Heart left ventricle (tissue), 16 donors: ENCODE results near the gene NOP56. TPM values are rescaled to one million over a fixed set of nuclear protein-coding genes. Genes with fewer than 3 reads are reported as not detected.

ENCODE experiments used
- ATAC-seq, 4 donors: fragments of 200-7000 bp; cut with Tn5 transposase; one replicate each; pipeline ENCODE4 v1.9.1; 2020 to 2022; ENCODE audit warnings: moderate library complexity in 4 of 4, mild to moderate bottlenecking in 3 of 4, moderate number of reproducible peaks in 1 of 4
- DNase-seq, 5 donors: peaks; one replicate each; pipeline ENCODE4 v3.0.0-alpha.2; 2020
- H3K27ac ChIP-seq, 12 donors: fragments of 200-600 bp; sonication (generic) in 4 of 12; one replicate each; pipeline versions ENCODE4 v1.5.0 to v1.8.0; 2016 to 2022; ENCODE audit warnings: mild to moderate bottlenecking in 2 of 12
- H3K27me3 ChIP-seq, 9 donors: fragments of 200-600 bp; sonication (generic) in 2 of 9; one replicate each; pipeline versions ENCODE4 v1.5.1 to v1.8.0; 2016 to 2022; ENCODE audit warnings: mild to moderate bottlenecking in 3 of 9
- H3K36me3 ChIP-seq, 9 donors: fragments of 200-600 bp; sonication (generic) in 2 of 9; one replicate each; pipeline versions ENCODE4 v1.5.0 to v1.8.0; 2018 to 2022; ENCODE audit warnings: mild to moderate bottlenecking in 2 of 9
- H3K4me1 ChIP-seq, 12 donors: fragments of 200-600 bp; sonication (generic) in 4 of 12; one replicate each; pipeline versions ENCODE4 v1.5.0 to v1.8.0; 2016 to 2022; ENCODE audit warnings: mild to moderate bottlenecking in 3 of 12
- H3K4me3 ChIP-seq, 12 donors: fragments of 200-600 bp; sonication (generic) in 4 of 12; one replicate each; pipeline versions ENCODE4 v1.5.0 to v1.8.0; 2017 to 2022; ENCODE audit warnings: mild to moderate bottlenecking in 9 of 12, moderate library complexity in 4 of 12
- H3K9me3 ChIP-seq, 12 donors: fragments of 200-600 bp; sonication (generic) in 4 of 12; one replicate each; pipeline versions ENCODE4 v1.5.0 to v1.8.0; 2016 to 2022; ENCODE audit warnings: mild to moderate bottlenecking in 1 of 12
- POLR2A ChIP-seq, 2 donors: fragments of 450-650 bp; IDR thresholded peaks; one replicate each; pipeline ENCODE4 v1.6.1; 2017; ENCODE audit warnings: antibody characterized with exemption in 2 of 2, mild to moderate bottlenecking in 2 of 2, moderate library complexity in 2 of 2
- WGBS, 4 donors: extraction: QIAGEN DNeasy Blood & Tissue Kit in 2 of 4; methylation state at CpG; one replicate each; pipeline versions ENCODE4 v1.1.5 to v1.1.7; 2013 to 2018; 5-methylcytosine and 5-hydroxymethylcytosine counted together
- intact Hi-C, 10 donors: fragments of 100-400 bp; cut with DNase I; formaldehyde crosslinking; loops; one replicate each; pipeline versions ENCODE4 v1.11.1 to v1.14.2; 2022
- polyA plus RNA-seq, 2 donors: library from polyadenylated mRNA; stranded (reverse); fragments of 200-250 nt; gene quantifications; one replicate each; pipeline ENCODE4 v1.2.3, GENCODE V29; 2013
- total RNA-seq, 9 donors: library from RNA; depleted of rRNA in 2 of 9; stranded (reverse); fragments of >200 nt in 2 of 9; fragmentation: NEBNext Ultra II Directional in 3 of 9; extraction: Animal tissue kit (Norgen Biotek cat#: 25700) in 3 of 9; gene quantifications; one replicate each; pipeline versions ENCODE4 v1.1.0 to v1.2.4, GENCODE V29; 2016 to 2023
- TF ChIP-seq, protein P1 (sequence below), 12 donors: fragments of 200-600 bp; sonication (generic) in 4 of 12; IDR thresholded peaks; one replicate each; pipeline versions ENCODE4 v1.5.0 to v1.8.0; 2018 to 2022; ENCODE audit warnings: antibody characterized with exemption in 12 of 12, mild to moderate bottlenecking in 5 of 12
- donor health status: ischemic (EF 13 %, LVEDD 7.1; RV severe dilation, severe dysfunction).
- donor health status: healthy with polysubstance abuse.
- donor health status: DM: no; HTN: yes; CAD: no.
- donor health status: DM: no; HTN: no; CAD: no.
- donor health status: ischemic (EF 25% LVEDD 6.9; RV normal size, moderate dysfunction).
- donor health status: ischemic (EF 25% LVEDD 5.7; RV mildly dilated, moderate dysfunction).
- donor health status: healthy.
- donor health status: DM: yes; HTN: yes; CAD: no.
- donor health status: ischemic (EF 35%, LVEDD 5.7; RV mildly dilated, moderate dysfunction).
- donor health status: nonischemic (EF 11% LVEDD 7.7; RV severe dilation, severe dysfunction).
- donor health status: DM: yes; HTN: yes; CAD: no.
- donor health status: PGD.
- donor health status: ischemic (EF 29% LVEDD 5.4; RV normal size, mild dysfunction).
- donor health status: nonischemic (EF 23%, LVEDD 6.1; RV moderate dilation, normal function).

NOP56 gene
- total and polyA plus RNA-seq, 11 donors: 24.6 to 78.8 (median 51.0) TPM

DNA sequence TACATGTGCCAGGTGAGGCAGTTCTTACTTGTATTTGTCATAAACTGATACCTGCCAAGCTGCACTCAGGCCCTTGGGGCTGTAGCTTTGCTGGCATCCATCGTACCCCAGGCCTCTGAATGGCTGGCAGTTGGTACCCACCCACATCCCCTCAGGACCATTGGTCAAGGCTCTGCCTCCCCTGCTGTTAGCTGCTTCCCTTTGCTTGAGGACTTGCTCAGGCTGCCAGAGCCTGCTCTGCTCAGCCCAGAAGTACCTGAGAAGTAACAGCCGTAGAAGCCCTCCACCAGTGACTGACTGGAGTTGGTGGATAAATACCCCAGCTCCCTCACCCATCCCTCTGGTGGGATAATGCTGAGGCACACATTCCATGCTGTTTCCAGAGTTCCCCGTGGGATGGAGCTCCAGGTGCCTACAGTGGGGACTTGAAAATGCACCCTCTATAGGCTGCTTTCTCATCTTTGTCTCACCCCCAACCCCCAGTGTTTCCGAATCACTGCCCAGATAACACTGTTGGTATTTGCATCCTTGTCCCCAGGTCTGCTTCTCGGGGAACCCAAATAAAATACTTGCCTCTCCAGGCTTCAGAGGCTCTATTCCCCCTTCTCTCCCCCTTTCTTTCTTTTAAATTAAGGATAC is 47.5 kb downstream of the NOP56 start:
- no peak overlapping the region for H3K4me3 ChIP-seq
- WGBS, 4 donors: 79 to 90% (median 85%) methylated on average over 5 of the region's 5 CpGs
- TF ChIP-seq, protein P1, sequence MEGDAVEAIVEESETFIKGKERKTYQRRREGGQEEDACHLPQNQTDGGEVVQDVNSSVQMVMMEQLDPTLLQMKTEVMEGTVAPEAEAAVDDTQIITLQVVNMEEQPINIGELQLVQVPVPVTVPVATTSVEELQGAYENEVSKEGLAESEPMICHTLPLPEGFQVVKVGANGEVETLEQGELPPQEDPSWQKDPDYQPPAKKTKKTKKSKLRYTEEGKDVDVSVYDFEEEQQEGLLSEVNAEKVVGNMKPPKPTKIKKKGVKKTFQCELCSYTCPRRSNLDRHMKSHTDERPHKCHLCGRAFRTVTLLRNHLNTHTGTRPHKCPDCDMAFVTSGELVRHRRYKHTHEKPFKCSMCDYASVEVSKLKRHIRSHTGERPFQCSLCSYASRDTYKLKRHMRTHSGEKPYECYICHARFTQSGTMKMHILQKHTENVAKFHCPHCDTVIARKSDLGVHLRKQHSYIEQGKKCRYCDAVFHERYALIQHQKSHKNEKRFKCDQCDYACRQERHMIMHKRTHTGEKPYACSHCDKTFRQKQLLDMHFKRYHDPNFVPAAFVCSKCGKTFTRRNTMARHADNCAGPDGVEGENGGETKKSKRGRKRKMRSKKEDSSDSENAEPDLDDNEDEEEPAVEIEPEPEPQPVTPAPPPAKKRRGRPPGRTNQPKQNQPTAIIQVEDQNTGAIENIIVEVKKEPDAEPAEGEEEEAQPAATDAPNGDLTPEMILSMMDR (IDR thresholded peaks at IDR 0.05): no peak
- TF ChIP-seq POLR2A (IDR thresholded peaks at IDR 0.05): no peak
- no peak overlapping the region for H3K27ac ChIP-seq
- H3K27me3 ChIP-seq: peaks cover 0 to 20% (median 0%) of the 10 kb centered on the region in 9 donors
- H3K36me3 ChIP-seq: no peaks in the 10 kb centered on the region
- intact Hi-C loops: loop anchor here in 5 of 10 donors (5.0 to 10.0 kb wide), 4 partner anchors 42 to 155 kb away; partner anchors contain the start of genes PCED1A (in 2 of the 5) and VPS16 (in 2 of the 5)
- DNase-seq: peak in 1 of 5 donors; percentile 2
- H3K4me1 ChIP-seq: no peaks in the 10 kb centered on the region
- no peaks in the 10 kb centered on the region for H3K9me3 ChIP-seq
- no peak for ATAC-seq

DNA sequence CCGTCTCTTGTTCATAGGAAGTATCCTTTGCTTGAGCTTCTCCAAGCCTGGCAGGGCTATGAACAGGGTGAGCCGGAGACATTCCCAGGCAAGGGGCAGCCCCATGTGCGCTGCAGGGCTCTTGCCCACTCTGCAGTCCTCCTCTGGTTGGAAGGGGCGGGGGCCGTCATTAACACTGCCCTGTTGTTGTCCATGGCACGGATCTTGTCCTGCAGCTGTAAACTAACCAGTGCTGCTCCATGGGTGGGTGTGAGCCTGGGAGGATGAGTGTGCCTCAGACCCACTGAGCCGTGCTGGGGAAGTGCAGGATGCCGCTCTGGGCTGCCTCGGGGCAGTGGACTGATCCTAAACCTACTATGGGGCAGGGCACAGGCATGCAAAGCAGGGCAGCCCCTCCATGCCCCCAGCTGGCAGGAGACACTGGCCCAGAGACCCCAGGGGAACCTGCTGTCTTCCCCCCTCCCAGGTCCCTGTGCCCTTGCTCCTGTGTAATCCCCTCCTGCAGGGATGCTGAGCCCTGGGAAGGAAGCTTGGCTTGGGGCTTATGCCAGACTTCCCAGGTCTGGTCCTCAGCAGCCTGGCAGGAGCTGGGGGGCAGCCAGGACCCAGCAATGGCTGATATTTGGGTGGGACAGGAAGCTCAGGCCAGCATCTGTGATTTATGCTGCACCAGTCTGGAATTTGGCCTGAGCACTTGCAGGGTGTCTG is 48.6 kb downstream of the NOP56 start:
- no peak overlapping the region for H3K27ac ChIP-seq
- H3K27me3 ChIP-seq: peaks cover 0 to 8% (median 0%) of the 10 kb centered on the region in 9 donors
- intact Hi-C loops: loop anchor here in 1 of 10 donors (5.0 kb wide), 1 partner anchor 41 kb away; no protein-coding TSS in a partner anchor
- TF ChIP-seq, protein P1 (IDR thresholded peaks at IDR 0.05): no peak
- no peak for TF ChIP-seq POLR2A (IDR thresholded peaks at IDR 0.05)
- no peaks in the 10 kb centered on the region for H3K36me3 ChIP-seq
- 70 to 80% (median 74%) methylated on average over 8 to 9 of the region's 9 CpGs for WGBS, 4 donors
- DNase-seq: peak in 1 of 5 donors; percentile 5
- H3K9me3 ChIP-seq: no peaks in the 10 kb centered on the region
- ATAC-seq: peak in 1 of 4 donors; percentile 17
- no peaks in the 10 kb centered on the region for H3K4me1 ChIP-seq
- no peak overlapping the region for H3K4me3 ChIP-seq

DNA sequence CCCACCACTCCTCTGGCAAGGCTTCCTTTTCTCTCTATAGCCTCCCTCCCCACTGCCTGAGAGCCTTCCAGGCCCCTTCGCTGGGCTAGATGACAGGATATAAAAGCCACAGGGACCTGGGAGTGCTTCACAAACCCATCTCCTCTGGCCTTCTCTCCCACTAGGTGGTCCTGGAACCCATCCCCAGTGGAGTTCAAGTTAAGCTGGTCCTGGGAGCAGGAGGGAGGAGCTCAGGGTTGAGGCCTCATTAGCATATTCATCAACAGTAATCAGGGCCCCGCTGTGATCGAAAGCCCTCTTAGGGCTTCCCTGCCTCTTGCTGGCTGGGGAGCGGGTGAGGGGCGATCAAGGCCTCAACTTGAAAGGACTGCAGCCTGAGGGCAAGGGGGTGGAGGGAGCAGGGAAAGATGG is 49.2 kb downstream of the NOP56 start:
- Histone ChIP-seq H3K27me3 (peaks cover 0 to 3% (median 0%) of the 10 kb centered on the region in 9 donors), H3K4me3 (no peak overlapping the region), H3K27ac (no peak overlapping the region), H3K4me1 (no peaks in the 10 kb centered on the region), H3K36me3 (no peaks in the 10 kb centered on the region), H3K9me3 (no peaks in the 10 kb centered on the region)
- 76 to 86% (median 81%) methylated on average over 5 of the region's 5 CpGs for WGBS, 4 donors
- DNase-seq (no peak), ATAC-seq (no peak)
- intact Hi-C loops: loop anchor here in 1 of 10 donors (5.0 kb wide), 1 partner anchor 41 kb away; no protein-coding TSS in a partner anchor
- TF ChIP-seq, protein P1 (IDR thresholded peaks at IDR 0.05): no peak
- TF ChIP-seq POLR2A (IDR thresholded peaks at IDR 0.05): no peak
